Measurements from ENCODE around the gene CCDC9.
A peak's percentile ranks its signal among the peaks of the same experiment; 100 is the strongest.

Gene CCDC9

DNA sequence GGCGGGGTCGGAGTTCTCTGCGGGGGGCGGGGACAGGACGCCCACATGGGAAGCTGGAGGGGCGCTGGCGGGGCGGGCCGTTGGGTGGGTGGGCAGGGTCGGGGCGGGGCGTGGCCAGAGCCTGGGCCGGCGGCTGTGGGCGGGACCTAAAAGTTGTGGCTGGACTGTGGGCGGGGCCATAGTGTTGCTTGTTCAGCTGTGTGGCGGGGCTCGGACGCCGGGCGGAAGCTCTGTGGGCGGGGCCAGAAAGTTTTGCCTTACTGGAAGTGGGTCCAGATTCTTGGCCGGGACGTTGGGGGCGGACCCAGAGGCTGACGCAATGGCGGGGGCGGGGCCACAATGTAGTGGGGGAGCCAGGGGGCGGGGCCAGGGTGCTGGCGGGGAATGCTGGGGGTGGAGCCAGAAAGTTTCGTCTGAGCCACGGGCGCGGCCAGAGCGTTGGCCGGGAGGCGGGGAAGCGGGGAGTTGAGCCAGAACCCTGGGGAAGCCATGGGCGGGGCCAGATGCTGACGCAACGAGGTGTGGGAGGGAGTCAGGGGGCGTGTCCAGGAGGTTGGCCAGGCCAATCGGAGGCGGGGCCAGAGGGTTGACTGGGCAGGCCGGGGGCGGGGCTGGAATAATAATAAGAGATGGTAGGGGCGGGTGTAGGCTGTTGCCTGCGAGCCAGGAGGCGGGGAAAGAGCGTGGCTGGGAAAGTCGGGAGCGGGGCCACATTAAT is 527 bp downstream of the CCDC9 start:
- no peaks in the 10 kb centered on the region for H3K9me3 ChIP-seq (ENCODE audit: severe bottlenecking)
- H3K36me3 ChIP-seq (ENCODE audit: low read depth): peaks cover 32% of the 10 kb centered on the region
- ATAC-seq (ENCODE audit: low read depth): peak; percentile 71
- H3K27me3 ChIP-seq (ENCODE audit: insufficient read depth, poor library complexity, severe bottlenecking): no peaks in the 10 kb centered on the region
- TF ChIP-seq, protein P1, sequence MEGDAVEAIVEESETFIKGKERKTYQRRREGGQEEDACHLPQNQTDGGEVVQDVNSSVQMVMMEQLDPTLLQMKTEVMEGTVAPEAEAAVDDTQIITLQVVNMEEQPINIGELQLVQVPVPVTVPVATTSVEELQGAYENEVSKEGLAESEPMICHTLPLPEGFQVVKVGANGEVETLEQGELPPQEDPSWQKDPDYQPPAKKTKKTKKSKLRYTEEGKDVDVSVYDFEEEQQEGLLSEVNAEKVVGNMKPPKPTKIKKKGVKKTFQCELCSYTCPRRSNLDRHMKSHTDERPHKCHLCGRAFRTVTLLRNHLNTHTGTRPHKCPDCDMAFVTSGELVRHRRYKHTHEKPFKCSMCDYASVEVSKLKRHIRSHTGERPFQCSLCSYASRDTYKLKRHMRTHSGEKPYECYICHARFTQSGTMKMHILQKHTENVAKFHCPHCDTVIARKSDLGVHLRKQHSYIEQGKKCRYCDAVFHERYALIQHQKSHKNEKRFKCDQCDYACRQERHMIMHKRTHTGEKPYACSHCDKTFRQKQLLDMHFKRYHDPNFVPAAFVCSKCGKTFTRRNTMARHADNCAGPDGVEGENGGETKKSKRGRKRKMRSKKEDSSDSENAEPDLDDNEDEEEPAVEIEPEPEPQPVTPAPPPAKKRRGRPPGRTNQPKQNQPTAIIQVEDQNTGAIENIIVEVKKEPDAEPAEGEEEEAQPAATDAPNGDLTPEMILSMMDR (IDR thresholded peaks at IDR 0.05; ENCODE audit: poor library complexity, severe bottlenecking): no peak
- peaks cover 18% of the 10 kb centered on the region for H3K4me1 ChIP-seq (ENCODE audit: insufficient read depth, poor library complexity, severe bottlenecking)
- peak; percentile 100 for DNase-seq (ENCODE audit: low spot score)
- H3K4me3 ChIP-seq (ENCODE audit: severe bottlenecking): peak overlapping the region; percentile 45
- peak overlapping the region; percentile 76 for H3K27ac ChIP-seq (ENCODE audit: poor library complexity, severe bottlenecking)

DNA sequence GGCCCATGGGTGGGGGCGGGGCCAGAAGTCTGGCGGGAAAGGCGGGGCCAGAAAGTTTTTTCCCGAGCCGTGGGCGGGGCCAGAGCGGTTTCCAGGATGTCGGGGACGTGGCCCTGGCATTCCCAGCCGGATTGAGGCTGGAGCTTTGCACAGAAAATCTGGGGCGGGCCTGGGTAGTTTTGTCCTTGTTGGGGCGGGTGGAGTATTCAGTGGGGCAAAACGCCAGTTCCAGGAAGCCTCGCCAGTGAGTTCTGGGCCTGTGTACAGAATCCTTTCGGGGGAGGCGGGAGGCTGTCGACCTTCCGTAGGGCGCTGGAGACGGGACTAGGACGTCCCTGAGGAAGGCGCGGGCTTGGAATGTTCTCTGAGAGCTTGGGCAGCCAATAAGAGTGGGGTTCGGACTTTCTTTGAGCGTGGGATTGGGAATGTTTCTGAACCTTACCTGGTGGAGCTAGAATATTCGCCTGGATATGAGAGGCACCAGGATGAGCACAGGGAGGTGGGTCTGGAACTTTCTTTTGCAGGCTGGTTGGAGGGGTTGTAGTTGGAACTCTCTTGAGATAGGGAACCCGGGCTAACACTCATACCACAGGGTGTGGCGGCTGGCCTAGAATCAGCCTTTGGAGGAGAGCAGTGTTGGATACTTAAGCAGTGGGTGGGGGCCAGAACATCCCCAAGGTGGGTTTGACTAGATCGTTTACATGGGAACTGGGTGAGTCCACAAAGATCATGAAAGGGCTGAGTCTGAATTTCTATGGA is 1.3 kb downstream of the CCDC9 start:
- Histone ChIP-seq H3K27ac (ENCODE audit: poor library complexity, severe bottlenecking) (peak overlapping the region; percentile 76), H3K4me3 (ENCODE audit: severe bottlenecking) (peak overlapping the region; percentile 43), H3K36me3 (ENCODE audit: low read depth) (peaks cover 39% of the 10 kb centered on the region), H3K27me3 (ENCODE audit: insufficient read depth, poor library complexity, severe bottlenecking) (no peaks in the 10 kb centered on the region), H3K9me3 (ENCODE audit: severe bottlenecking) (no peaks in the 10 kb centered on the region), H3K4me1 (ENCODE audit: insufficient read depth, poor library complexity, severe bottlenecking) (peaks cover 16% of the 10 kb centered on the region)
- DNase-seq (ENCODE audit: low spot score) (no peak), ATAC-seq (ENCODE audit: low read depth) (peak; percentile 48)
- TF ChIP-seq, protein P1 (IDR thresholded peaks at IDR 0.05; ENCODE audit: poor library complexity, severe bottlenecking): no peak

DNA sequence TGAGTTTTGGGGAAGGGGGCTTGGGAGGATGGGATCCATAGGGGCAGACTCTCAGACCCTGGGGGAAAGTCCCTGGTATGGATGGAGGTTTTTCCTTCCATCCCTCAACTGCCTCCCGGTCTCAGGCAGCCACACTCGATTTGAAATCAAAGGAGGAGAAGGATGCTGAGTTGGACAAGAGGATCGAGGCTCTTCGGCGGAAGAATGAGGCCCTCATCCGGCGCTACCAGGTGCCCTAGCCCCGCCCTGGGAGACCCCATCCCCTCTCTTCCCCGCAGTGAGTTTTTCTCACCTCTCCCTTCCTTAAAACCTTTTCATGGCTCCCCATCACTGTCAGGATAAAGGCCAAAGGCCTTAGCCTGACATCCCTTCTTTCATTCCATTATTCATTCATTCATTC is 2.1 kb downstream of the CCDC9 start:
- ATAC-seq (ENCODE audit: low read depth) (no peak), DNase-seq (ENCODE audit: low spot score) (no peak)
- Histone ChIP-seq H3K4me1 (ENCODE audit: insufficient read depth, poor library complexity, severe bottlenecking) (peaks cover 9% of the 10 kb centered on the region), H3K27ac (ENCODE audit: poor library complexity, severe bottlenecking) (peak overlapping the region; percentile 76), H3K27me3 (ENCODE audit: insufficient read depth, poor library complexity, severe bottlenecking) (no peaks in the 10 kb centered on the region), H3K36me3 (ENCODE audit: low read depth) (peaks cover 41% of the 10 kb centered on the region), H3K4me3 (ENCODE audit: severe bottlenecking) (no peak overlapping the region), H3K9me3 (ENCODE audit: severe bottlenecking) (no peaks in the 10 kb centered on the region)
- TF ChIP-seq, protein P1 (IDR thresholded peaks at IDR 0.05; ENCODE audit: poor library complexity, severe bottlenecking): no peak

DNA sequence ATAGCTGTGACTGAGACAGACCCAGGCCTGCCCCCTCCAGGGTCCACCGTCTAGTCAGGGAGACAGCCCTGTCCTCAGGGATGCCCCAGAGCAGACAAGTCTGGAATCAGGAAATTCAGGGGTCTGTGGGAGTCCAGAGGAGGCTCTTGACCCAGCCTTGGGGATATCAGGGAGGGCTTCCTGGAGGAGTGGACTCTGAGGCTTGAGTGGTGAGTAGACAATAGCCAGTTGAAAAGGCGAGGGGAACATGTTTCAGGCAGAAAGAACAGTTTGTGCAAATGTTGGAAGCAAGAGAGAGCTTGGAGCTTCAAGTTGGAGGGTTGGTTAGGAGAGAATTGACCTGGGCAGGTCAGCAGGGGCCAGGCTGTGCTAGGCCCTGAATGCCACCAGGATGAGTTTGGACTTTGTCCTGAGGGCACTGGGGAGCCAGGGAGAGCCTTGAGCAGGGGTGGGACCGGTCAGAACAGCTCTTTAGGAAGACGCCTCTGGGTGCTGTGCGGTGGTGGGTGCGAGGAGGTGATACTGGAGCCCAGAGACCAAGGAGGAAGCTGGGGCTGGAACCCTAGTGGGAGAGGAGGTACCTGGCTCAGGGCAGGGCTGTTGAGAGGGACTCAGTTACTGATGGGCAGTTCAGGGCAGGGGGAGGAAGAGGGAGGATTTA is 2.7 kb downstream of the CCDC9 start:
- peaks cover 47% of the 10 kb centered on the region for H3K36me3 ChIP-seq (ENCODE audit: low read depth)
- DNase-seq (ENCODE audit: low spot score) (no peak), ATAC-seq (ENCODE audit: low read depth) (no peak)
- peaks cover 4% of the 10 kb centered on the region for H3K4me1 ChIP-seq (ENCODE audit: insufficient read depth, poor library complexity, severe bottlenecking)
- no peaks in the 10 kb centered on the region for H3K27me3 ChIP-seq (ENCODE audit: insufficient read depth, poor library complexity, severe bottlenecking)
- H3K4me3 ChIP-seq (ENCODE audit: severe bottlenecking): no peak overlapping the region
- TF ChIP-seq, protein P1 (IDR thresholded peaks at IDR 0.05; ENCODE audit: poor library complexity, severe bottlenecking): no peak
- H3K9me3 ChIP-seq (ENCODE audit: severe bottlenecking): no peaks in the 10 kb centered on the region
- no peak overlapping the region for H3K27ac ChIP-seq (ENCODE audit: poor library complexity, severe bottlenecking)
